Adrenal gland (tissue), 5 donors: ENCODE measurements around the gene SNRNP48.

Experiments used
- CTCF ChIP-seq, 6 experiments: fragments of 450-650 bp in 4 of 6; fragments of 200-600 bp in 2 of 6; sonication (generic) in 1 of 6; IDR thresholded peaks; 1 replicate in 5 of 6; 2 replicates in 1 of 6; pipeline versions ENCODE4 v1.5.1 to v1.8.0; 2016 to 2021; ENCODE audit warnings: antibody characterized with exemption in 6 of 6, mild to moderate bottlenecking in 2 of 6, moderate library complexity in 1 of 6
- POLR2A ChIP-seq, 2 donors: fragments of 450-650 bp; IDR thresholded peaks; one replicate each; pipeline ENCODE4 v1.6.1; 2017; ENCODE audit warnings: antibody characterized with exemption in 2 of 2, mild to moderate bottlenecking in 2 of 2, moderate library complexity in 1 of 2
- donor health status: DM: no; HTN: no; CAD: no.

- TF ChIP-seq CTCF (IDR thresholded peaks at IDR 0.05): peak in 1 of 6 experiments; percentile 5
- TF ChIP-seq POLR2A (IDR thresholded peaks at IDR 0.05): peak in 1 of 2 donors; percentile 55
Measured at GRCh38 chr6:7541175-7542064, 48.6 kb upstream of the SNRNP48 start, which contains the start of gene DSP.
